HG03378 (cell line): ENCODE measurements around the gene PREX1.
"Not testable (repeated sequence)": the region's sequence is repeated elsewhere in the genome, so short reads cannot be mapped to it uniquely, and the experiment has no call there.

Source experiments
- ATAC-seq: cut with Tn5 transposase; IDR thresholded peaks from one replicate; pipeline ENCODE4 v1.9.1; 2021; ENCODE audit warnings: mild to moderate bottlenecking, moderate library complexity; ENCODE audit not compliant: unreplicated experiment

PREX1 gene

DNA sequence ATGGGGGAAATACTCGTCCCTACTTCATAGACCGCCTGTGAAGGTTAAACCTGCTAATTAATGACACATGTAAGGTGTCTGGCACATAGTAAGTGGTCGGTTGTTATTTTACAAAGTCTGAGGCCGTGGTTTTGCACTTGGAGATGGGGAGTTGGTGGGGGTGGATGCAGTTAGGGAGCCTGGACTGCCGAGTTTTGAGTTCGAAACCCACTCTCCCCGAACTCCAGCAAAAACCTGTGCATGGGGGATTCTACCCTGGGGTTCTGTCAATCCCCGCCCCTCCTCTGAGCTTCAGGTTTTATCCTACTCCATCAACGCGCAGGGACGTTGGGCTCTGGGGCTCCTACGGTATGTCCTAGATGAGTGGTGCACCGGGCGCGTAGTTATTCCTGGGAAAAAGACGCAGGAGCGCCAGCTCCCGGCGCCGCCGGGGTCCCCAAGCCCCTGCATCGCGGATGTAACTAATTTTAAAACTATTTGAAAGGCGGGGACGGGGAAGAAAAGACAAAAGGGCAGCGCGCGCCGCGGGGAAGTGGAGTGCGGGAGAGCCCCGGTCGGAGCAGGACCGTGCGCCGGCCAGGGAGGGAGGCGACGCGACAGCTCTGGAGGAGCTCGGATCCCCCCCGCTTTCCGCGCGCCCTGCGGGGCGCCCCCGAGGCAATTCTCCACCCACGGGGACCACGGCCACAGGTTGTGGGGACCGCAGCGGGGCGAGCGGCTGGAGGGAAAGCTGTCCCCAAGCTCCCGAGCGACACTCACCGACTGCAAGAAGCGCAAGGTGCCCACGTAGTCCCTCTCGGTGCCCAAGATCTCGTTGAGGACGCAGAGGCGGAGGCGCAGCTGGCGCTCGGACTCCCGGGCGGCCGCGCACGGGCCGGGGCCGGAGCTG is 672 bp downstream of the PREX1 start:
- no peak for ATAC-seq

DNA sequence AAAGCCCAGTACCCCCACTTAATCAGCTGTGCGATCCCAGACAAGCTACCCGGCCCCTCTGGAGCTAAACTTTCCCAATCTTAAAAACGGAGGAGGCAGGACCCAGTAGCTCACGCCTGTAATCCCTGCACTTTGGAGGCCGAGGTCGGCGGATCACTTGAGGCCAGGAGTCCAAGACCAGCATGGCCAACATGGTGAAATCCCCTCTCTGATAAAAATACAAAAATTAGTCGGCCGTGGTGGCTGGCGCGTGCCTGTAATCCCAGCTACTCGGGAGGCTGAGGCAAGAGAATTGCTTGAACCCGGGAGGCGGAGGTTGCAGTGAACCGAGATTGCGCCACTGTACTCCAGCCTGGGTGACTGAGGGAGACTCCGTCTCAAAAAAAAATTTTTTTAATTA is 1.3 kb downstream of the PREX1 start:
- ATAC-seq, result not testable (repeated sequence)

DNA sequence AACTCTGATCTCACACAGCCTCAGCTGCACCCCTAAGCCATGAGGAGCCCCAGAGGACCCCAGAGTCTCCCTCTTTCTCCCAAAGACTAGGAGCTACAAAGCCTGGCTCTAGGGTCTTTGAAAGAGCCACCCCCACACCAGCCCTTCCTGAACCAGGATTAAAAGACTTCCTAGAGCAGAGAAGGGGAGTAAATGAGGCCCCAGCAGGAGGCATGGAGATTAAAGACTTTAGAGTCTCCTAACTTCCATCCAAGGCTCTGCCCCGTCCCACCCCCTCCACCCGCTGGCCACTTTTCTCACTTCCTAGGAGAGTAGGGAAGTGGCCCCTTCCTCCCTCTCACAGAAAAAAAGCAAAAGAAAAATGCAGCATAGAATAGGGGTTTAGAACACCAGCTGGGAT is 1.7 kb downstream of the PREX1 start:
- ATAC-seq, result no peak

DNA sequence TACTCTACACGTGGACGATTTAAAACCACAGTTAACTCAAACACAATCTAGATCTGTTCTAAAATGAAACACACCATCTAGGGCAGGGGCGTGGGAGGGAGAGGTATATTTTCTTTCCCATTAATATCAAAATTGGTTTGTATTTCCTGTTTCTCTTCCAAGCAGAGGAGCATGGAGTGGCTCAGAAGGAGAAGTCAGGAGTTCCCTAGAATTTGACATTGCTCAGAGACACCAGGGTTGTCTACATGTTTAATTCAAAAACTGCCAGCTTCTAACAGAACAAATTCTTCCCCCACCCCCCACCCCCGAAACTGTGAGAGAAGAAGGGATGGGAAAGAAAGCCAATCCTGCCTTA is 2.3 kb downstream of the PREX1 start:
- ATAC-seq, result no peak

DNA sequence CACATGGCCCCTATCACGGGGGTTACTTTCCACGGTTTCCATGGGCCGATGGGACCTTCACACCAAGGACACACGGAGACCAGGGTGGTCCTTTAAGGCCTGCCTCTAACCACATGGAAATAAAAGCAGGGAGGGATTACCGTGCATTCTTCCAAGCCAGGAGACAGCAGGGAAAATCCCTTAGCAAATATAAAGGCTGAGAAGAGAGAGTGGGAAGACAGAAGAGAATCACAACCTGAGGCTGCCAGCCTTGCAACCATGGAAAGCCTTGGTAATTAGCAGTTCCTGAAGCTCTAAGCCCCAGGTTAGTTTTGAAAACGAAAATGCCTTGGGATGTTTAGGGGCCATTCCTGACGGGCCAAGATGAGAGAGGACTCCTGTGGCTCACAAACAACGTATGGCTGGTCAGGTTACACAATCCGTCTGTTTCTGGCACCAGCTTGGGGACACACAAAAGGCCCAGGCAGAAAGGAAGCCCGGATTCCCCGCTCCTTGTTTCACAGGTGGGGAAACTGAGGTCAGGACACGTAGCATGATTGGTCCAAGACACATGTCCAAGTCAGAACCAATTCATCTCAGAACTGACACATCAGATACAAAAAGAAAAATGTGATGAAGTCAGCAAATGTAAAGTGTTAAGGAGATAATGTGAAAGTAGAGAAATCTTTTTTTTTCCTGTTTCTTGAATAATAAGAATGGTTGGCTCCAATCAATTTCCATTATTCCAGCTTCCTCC is 2.8 kb downstream of the PREX1 start:
- no peak for ATAC-seq

DNA sequence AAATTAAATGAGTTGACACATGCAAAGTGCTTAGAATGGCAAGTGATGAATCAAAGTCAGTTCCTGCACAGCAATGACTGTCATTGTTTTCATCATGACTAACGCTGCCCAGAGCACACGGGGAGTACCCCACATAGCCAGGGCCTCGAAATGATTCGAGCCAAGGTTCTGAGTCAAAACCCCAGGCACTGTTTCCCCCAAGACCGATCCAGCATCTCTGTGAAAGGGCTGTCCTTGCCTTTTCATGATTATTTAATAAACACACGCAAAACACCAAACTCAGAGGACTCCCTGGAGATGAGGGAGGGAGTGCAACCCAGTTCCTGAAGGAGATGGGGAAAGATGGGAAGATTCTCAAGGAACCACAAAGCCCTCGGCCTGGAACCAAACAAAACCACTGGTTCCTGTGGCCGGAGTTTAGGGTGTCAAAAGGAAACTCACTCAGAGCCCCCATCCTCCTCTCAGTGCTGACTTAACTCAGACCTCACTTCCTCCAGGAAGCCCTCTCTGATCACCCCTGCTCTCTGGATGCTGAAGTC is 3.8 kb downstream of the PREX1 start:
- ATAC-seq, result peak; percentile 41

DNA sequence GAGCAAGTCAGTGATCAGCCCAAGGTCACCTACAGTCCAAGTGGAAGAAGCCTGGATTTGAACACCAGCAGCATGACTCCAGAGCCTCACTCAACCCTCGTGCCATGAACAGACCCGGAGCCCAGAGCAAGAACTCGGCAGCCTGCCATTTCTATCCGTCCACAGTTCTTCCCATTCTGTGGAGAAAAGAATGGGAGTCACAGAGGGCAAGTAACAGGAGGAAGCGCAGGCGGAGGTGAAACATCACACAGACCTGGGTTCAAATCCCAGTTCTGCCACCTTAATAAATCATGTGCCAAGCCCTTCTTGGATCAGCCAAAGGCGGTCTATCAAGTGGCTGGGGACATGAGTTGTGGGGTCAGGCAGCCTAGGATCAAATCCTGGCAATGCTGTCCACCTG is 4.3 kb downstream of the PREX1 start:
- no peak for ATAC-seq

DNA sequence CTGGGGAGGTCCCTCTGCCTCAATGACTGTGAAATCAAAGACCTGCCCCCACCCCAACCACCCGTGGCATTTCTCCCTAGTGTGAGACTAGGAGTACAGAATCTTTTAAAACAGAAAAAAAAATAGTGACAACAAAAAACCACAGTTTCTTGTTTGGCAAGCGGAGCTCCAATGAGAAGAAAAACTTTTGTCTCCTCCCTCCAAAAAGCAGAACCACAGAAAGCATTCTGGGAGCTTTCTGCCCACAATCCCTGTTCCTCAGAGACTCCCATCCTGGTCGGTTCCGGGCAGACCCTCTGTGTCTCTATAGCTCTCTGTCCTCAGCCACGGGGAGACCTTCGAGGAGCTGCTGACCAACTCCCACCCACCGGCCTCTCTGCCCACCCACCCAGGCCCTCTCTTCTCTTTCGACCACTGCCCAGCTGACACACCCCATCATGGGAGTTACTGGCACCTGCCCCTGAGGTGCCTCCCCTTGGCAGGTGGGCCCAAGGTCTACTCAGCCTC is 4.9 kb downstream of the PREX1 start:
- ATAC-seq, result no peak

DNA sequence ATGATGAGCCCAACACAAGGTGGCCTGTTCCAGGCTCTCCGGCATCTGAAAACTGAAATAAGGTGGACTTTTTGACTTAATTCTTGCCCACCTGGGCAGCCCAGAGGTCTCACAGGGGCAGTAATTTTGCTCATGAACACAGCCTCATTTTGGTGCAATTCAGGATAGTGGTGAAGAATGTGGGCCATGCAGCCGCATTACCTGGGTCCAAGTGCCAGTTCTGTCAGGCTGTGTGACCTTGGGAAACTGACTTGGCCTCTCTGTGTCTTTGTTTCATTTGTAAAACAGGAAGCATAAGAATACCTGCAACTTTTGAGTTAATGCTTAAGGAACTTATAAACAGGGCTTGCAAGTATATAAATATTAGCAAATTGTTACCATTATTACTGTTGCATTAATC is 5.6 kb downstream of the PREX1 start:
- no peak for ATAC-seq

DNA sequence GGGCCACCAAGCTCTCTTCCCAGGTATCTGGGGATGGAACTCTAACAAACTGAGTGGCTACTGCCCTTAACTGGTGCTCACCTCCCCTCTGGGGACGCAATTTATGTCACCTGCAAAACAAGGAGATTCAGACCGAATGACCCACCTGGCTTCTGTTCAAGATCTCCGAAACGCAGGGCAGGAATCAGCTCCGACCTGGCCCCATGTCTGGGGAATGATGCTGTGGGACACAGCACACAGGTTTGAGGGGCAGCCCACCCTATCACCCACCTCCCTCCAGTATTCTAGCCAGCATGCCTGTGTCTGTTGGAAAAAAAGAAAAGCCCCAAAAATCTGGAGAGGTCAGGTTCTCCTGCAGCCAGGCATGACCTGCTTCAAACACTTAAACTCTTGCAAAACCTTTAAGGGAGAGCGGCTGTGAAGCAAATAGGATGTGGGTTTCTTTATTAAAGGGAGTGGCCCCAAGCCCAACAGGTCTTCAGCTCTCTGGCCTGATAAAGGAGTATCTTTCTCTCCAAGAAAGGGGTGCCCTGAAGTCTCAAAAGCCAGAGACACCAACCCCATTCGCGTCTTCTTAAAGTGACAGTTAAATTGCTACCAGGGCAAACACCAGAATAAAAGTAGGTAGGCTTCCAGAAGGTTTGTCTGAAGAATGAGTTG is 6.4 kb downstream of the PREX1 start:
- ATAC-seq, result no peak

DNA sequence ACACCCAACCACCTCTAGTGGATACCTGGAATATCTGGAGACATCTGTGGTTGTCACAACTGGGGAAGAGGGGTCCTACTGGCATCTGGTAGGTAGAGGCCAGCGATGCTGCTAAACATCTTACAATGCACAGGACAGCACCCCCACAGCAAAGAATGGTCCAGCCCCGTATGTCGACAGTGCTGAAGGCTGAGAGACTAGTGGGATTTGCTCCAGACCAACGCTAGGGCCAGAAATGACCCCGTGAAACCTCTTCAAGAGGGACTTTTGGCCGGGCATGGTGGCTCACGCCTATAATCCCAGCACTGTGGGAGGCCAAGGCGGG is 7.2 kb downstream of the PREX1 start:
- ATAC-seq, result no peak

DNA sequence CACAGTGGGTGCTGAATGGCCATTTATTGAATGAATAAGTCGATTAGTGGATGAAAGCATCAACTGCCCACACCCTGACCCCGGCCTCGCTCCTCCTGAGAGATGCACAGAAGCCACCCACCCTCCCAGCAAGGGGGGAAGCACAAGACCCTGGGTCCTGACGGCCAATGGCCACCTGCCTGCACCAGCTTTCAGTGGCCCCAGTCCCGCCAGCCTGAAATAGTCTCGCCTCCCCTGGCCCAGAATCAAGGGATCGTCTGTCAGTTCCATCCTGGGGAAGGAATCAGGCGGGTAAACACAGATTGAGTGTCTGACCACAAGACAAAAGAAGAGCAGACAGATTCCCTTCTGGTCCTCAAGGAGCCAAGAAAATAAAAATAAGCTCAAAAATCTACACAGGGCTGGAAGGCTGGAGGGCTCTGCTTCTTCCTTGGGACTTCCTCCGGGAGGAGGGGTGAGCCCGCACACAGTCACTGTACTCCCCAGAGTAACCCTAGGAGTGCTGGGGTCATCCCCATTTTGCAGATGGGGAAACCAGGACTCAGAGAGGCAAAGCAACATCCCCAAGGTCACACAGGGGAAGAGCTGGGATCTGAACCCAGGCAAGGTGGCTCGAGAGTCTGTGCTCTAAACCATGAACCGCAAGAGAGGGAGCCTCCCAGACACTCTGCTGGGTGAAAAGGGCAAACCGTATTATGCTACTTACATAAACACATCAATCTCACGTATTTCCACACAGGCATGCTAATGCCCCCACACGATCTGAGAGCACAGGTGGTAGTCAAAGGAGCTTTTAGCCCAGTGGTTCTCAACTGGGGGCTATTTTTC is 7.8 kb downstream of the PREX1 start:
- ATAC-seq, result no peak

DNA sequence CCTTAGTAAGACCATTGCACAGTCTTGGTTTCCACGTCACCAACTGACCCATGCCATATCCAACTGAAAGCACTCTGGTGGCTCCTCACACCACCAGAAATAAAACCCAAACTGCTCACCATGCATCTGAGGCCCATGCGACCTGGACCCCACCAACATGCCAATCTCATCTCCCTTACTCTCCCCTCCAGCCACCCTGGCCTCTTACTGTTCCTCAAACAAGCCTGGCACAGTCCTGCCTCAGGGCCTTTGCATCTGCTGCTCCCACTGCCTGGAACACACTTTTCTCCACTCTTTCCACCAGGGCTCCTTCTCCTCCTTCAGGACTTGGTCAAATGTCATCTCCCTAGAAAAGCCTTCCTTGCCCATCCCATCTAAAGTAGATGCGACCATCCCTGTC is 8.7 kb downstream of the PREX1 start:
- no peak for ATAC-seq

DNA sequence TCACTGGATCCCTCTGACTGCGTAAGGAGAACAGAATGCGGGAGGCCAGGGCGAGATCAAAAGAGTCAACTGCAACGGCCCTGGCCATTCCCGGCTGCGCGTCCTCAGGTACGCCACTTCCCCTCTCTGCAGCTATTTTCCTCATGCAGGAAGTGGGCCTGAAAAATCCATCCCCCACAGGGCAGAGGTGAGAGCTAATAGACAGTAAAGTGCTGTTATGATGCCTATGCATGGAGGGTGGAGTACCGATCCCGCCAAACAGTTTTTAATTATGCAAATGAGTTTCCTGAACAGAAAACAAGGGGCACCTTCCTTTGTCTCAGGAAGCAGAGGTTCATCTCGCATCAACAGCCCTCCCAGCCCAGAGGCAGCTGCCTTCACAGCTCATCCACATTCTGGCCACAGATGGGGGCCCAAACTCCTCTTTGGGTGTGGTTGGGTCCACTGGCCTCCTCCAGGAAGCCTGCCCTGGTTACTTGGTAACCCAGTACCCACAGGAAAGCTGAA is 9.3 kb downstream of the PREX1 start:
- no peak for ATAC-seq

DNA sequence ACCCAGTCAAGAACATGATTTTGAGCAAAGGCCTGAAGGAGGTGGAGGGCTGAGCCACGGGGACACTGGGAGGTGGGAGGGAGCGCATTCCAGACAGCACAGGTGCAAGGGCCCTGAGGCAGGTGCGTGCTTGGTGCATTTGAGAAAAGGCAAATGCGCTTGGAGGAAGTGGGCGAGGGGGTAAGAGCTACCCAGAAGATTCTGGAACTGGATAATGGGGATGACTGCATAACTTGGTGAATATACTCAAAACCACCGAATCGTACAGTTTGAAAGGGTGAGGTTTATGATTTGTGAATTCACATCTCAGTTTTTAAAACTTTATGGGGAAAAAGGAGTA is 9.8 kb downstream of the PREX1 start:
- no peak for ATAC-seq

DNA sequence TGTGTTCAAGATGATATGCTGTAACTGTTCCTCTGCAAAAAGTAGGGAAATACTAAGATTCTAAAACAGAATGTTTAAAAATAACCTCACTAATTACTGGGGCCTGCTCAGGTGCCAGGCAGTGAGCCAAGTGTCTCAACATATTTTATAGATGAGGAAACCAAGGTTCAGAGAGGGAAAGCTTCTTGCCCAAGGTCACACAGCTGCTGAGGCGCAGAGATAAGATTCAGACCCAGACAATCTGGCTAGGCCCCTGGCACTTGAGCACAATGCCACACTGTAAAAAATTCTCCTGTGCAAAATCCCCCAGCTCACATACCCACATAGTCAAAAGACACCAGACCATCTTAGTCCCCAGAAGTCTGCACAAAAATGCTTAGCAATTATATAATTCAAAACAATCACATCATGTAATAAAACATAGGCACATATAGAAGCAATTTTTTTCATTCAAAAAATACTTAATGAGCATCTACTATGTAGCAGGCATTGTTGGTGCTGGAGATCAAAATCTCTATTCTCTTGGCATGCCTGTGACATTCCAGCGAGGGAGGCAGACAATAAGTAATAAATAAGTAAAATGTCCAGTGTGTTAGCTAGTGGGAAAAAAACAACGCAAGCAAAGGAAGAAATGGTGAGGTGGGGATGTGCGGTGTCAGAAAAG is 10.3 kb downstream of the PREX1 start:
- no peak for ATAC-seq

DNA sequence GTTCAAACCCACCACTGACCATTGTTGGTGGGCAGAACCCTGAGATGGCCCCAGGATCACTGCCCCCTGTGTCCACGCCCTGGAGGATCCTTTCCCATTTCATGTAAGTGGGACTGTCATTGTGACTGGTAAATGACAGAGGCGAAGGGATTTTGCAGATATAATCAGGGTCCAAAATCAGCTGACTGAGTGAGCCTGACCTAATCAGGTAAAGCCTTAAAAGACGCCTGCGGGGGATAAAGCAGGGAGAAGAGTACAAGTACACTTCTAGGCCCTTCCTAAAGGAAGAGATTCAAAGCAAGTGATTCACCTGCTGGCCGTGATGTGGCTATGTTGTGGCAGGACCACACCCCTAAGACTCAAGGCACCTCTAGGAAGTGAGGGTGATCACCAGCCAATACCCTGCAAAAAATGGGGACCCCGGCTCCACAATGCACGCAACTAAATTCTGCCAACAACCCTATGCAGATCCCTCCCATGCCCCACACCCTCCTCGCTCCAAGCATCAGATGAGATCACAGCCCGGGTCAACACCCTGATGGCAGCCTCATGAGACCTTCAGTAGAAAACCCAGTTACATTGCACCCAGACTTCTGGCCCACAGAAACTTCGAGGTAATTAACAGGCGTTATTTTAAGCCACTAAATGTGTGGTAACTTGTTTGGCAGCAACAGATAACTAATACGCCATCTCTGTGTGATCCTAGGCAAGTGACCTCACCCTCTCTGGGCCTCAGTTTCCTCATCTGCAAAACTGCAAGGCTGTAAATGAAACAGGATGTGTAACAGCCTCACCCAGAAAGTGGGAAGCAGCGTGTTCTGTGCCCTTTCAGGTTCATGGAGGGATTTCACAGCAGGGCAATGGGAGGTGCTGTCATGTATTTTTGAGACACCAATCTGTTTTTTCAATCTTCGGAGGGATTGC is 11.3 kb downstream of the PREX1 start:
- ATAC-seq, result no peak

DNA sequence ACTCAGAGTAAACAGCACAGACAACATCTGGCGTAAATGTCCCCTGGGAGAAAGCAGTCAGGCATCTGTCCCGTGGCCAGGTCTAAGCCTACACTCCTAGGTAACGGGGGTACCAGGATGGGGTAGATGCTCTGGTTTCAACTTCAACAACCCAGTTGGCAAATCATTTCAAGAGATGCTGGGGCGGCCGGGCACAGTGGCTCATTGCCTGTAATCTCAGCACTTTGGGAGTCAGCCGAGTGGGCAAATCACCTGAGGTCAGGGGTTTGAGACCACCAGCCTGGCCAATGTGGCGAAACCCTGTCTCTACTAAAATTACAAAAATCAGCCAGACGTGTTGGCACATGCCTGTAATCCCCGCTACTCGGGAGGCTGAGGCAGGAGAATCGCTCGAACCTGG is 12.3 kb downstream of the PREX1 start:
- ATAC-seq, result no peak

DNA sequence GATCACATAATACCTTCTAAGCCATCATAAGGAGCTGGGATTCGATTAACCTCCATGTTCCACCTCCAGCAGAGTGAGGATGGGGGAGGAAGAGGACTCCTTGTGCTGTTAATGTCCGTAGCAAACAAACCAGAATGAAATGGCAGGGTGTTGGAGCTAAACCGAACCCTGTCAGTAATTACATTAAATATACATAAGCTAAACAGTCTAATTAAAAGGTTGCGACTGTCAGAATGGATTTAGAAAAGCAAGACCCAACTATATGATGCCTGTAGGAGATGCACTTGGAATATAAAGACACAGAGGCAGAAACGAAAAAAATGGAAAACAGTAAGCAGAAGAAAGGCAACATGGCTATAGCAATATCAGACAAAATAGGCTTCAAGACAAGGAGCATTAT is 13.2 kb downstream of the PREX1 start:
- no peak for ATAC-seq
